Psoas muscle (tissue), 8 donors: ENCODE data around the gene FSD1. TPM values are rescaled to one million over a fixed set of nuclear protein-coding genes. Genes with fewer than 3 reads are reported as not detected.

Experiments used
- ATAC-seq, 4 donors: fragments of 200-7000 bp; cut with Tn5 transposase; one replicate each; pipeline ENCODE4 v1.9.1; 2020; ENCODE audit warnings: moderate library complexity in 3 of 4, mild to moderate bottlenecking in 2 of 4
- DNase-seq, 2 donors: peaks; one replicate each; pipeline ENCODE4 v3.0.0-alpha.2; 2020
- H3K27ac ChIP-seq: fragments of 200-600 bp; one replicate; pipeline ENCODE4 v1.8.0; 2022
- H3K27me3 ChIP-seq, 3 donors: fragments of 200-600 bp in 1 of 3; one replicate each; pipeline versions ENCODE4 v1.6.1 to v1.8.0; 2013 to 2022; ENCODE audit warnings: low read length in 2 of 3, mild to moderate bottlenecking in 2 of 3, moderate library complexity in 1 of 3; ENCODE audit not compliant: insufficient read depth in 3 of 3
- H3K36me3 ChIP-seq, 2 donors: fragments of 200-600 bp in 1 of 2; one replicate each; pipeline versions ENCODE4 v1.6.1 to v1.8.0; 2013 to 2022; ENCODE audit warnings: low read depth in 1 of 2, mild to moderate bottlenecking in 1 of 2, moderate library complexity in 1 of 2; ENCODE audit not compliant: insufficient read depth in 1 of 2
- H3K4me1 ChIP-seq: fragments of 200-600 bp; one replicate; pipeline ENCODE4 v1.8.0; 2022
- H3K4me3 ChIP-seq: fragments of 200-600 bp; one replicate; pipeline ENCODE4 v1.8.0; 2022; ENCODE audit warnings: mild to moderate bottlenecking
- H3K9me3 ChIP-seq: fragments of 200-600 bp; one replicate; pipeline ENCODE4 v1.8.0; 2022
- CTCF ChIP-seq: fragments of 200-600 bp; IDR thresholded peaks from one replicate; pipeline ENCODE4 v1.8.0; 2022; ENCODE audit warnings: antibody characterized with exemption
- WGBS, 3 donors: extraction: QIAGEN DNeasy Blood & Tissue Kit; methylation state at CpG; one replicate each; pipeline versions ENCODE4 v1.1.6 to v1.1.7; 2013; 5-methylcytosine and 5-hydroxymethylcytosine counted together
- intact Hi-C, 2 donors: fragments of 100-400 bp; cut with DNase I; formaldehyde crosslinking; loops; one replicate each; pipeline versions ENCODE4 v1.11.0 to v1.14.2; 2022
- polyA plus RNA-seq, 3 donors: library from polyadenylated mRNA; stranded (reverse); fragments of 200-250 nt; gene quantifications; one replicate each; pipeline ENCODE4 v1.2.3, GENCODE V29; 2013
- total RNA-seq, 4 donors: library from RNA; stranded (reverse); fragmentation: NEBNext Ultra II Directional in 2 of 4; extraction: Animal tissue kit (Norgen Biotek cat#: 25700) in 2 of 4; gene quantifications; one replicate each; pipeline versions ENCODE4 v1.2.1 to v1.2.4, GENCODE V29; 2021 to 2023
- donor health status: healthy with polysubstance abuse.
- donor health status: DM: no; HTN: no; CAD: no; lungs with moderate emphysema.
- donor health status: Bipolar disorder and iron deficiency.
- donor health status: healthy.
- donor health status: DM: yes; HTN: yes; CAD: no.
- donor health status: DM: no; HTN: no; CAD: no.
- donor health status: DM: no; HTN: no; CAD: no.
- donor health status: DM: yes; HTN: yes; CAD: no.

The FSD1 gene
- total and polyA plus RNA-seq, 7 donors: 0.08 TPM; not detected in 6

- Histone ChIP-seq H3K4me3 (no peak overlapping the region), H3K27ac (no peak overlapping the region), H3K27me3 (no peaks in the 10 kb centered on the region), H3K9me3 (no peaks in the 10 kb centered on the region), H3K4me1 (no peaks in the 10 kb centered on the region), H3K36me3 (peaks cover 3 to 44% of the 10 kb centered on the region in 2 donors)
- TF ChIP-seq CTCF: no peak
- DNase-seq: no peak
- intact Hi-C loops: no loop called here
- 59 to 68% (median 60%) methylated on average over 23 of the region's 23 CpGs for WGBS, 3 donors
- ATAC-seq: peak in 1 of 4 donors; percentile 13
Observed at GRCh38 chr19:4357095-4357797, 52.8 kb downstream of the FSD1 start.

GRCh38 chr19:4357921-4358326 lies 53.5 kb downstream of the FSD1 start:
- no peak overlapping the region for H3K4me3 ChIP-seq
- no peaks in the 10 kb centered on the region for H3K9me3 ChIP-seq
- ATAC-seq (peak in 1 of 4 donors; percentile 6), DNase-seq (no peak)
- 58 to 64% (median 60%) methylated on average over 16 of the region's 16 CpGs for WGBS, 3 donors
- H3K36me3 ChIP-seq: peaks cover 3 to 51% of the 10 kb centered on the region in 2 donors
- no peak for TF ChIP-seq CTCF
- intact Hi-C loops: no loop called here
- H3K27ac ChIP-seq: no peak overlapping the region
- H3K27me3 ChIP-seq: no peaks in the 10 kb centered on the region
- no peaks in the 10 kb centered on the region for H3K4me1 ChIP-seq

- ATAC-seq (no peak), DNase-seq (no peak)
- H3K4me1 ChIP-seq: no peaks in the 10 kb centered on the region
- WGBS, 3 donors: 88 to 89% (median 88%) methylated on average over 25 of the region's 25 CpGs
- H3K27me3 ChIP-seq: no peaks in the 10 kb centered on the region
- intact Hi-C loops: no loop called here
- no peaks in the 10 kb centered on the region for H3K9me3 ChIP-seq
- H3K4me3 ChIP-seq: no peak overlapping the region
- no peak overlapping the region for H3K27ac ChIP-seq
- TF ChIP-seq CTCF: no peak
- peaks cover 3 to 61% of the 10 kb centered on the region in 2 donors for H3K36me3 ChIP-seq
Observed at GRCh38 chr19:4358709-4359626, 54.6 kb downstream of the FSD1 start.

- H3K27ac ChIP-seq: no peak overlapping the region
- no peaks in the 10 kb centered on the region for H3K4me1 ChIP-seq
- no peaks in the 10 kb centered on the region for H3K27me3 ChIP-seq
- WGBS, 3 donors: 74 to 79% (median 74%) methylated on average over 13 of the region's 13 CpGs
- H3K9me3 ChIP-seq: no peaks in the 10 kb centered on the region
- no peak overlapping the region for H3K4me3 ChIP-seq
- no peak for TF ChIP-seq CTCF
- intact Hi-C loops: no loop called here
- no peak for ATAC-seq
- peaks cover 3 to 67% of the 10 kb centered on the region in 2 donors for H3K36me3 ChIP-seq
- DNase-seq: no peak
Observed at GRCh38 chr19:4359627-4360000, 55.2 kb downstream of the FSD1 start.
